Panc1 (cell line): Measurements from ENCODE around the gene DAZAP1. TPM values are rescaled to one million over a fixed set of nuclear protein-coding genes. Genes with fewer than 3 reads are reported as not detected.
"Not testable (repeated sequence)": the region's sequence is repeated elsewhere in the genome, so short reads cannot be mapped to it uniquely, and the experiment has no call there.

Experiments
- ATAC-seq: fragments of 200-7000 bp; cut with Tn5 transposase; 2 replicates; pipeline ENCODE4 v1.9.1; 2020; ENCODE audit warnings: mild to moderate bottlenecking, moderate library complexity
- BruUV-seq: library from RNA; stranded (reverse); fragments of 400-500 nt; replicated peaks from 2 replicates; lab custom pipeline; 2021; lab: Mats Ljungman, UMichigan
- CTCF ChIA-PET: fragments of 300-600 bp; sonication (Branson Sonifier 250); formaldehyde crosslinking; loops from one replicate; lab custom pipeline; 2022; ENCODE audit warnings: antibody characterized with exemption; lab: Charles Lee
- POLR2A ChIA-PET: fragments of 300-600 bp; sonication (Branson Sonifier 250); formaldehyde crosslinking; loops from one replicate; lab custom pipeline; 2022; ENCODE audit warnings: antibody characterized with exemption; lab: Charles Lee
- DNase-seq: peaks from one replicate; pipeline ENCODE4 v3.0.0-alpha.2; 2010; ENCODE audit warnings: low read depth, low spot score
- H3K27ac ChIP-seq: 2 replicates; pipeline ENCODE4 v1.5.1; 2011; ENCODE audit warnings: mild to moderate bottlenecking, low read length, inconsistent platforms
- H3K27me3 ChIP-seq: fragments of 200-500 bp; sonication (Bioruptor generic); 2 replicates; pipeline ENCODE4 v1.6.0; 2014; ENCODE audit warnings: low read length, inconsistent platforms; ENCODE audit not compliant: control insufficient read depth, insufficient read depth
- H3K36me3 ChIP-seq: fragments of 200-500 bp; sonication (Bioruptor generic); 2 replicates; pipeline ENCODE4 v1.5.1; 2014; ENCODE audit warnings: inconsistent platforms, mild to moderate bottlenecking, low read length, moderate library complexity; ENCODE audit not compliant: control insufficient read depth, insufficient read depth
- H3K4me1 ChIP-seq: 2 replicates; pipeline ENCODE4 v1.5.1; 2011; ENCODE audit warnings: inconsistent platforms, mild to moderate bottlenecking, low read length, moderate library complexity; ENCODE audit not compliant: control insufficient read depth, insufficient read depth
- H3K4me3 ChIP-seq, 2 experiments: 2 replicates each; pipeline ENCODE4 v1.5.1; 2011 to 2012; ENCODE audit warnings: low read depth in 2 of 2, low read length in 2 of 2, mild to moderate bottlenecking in 2 of 2, inconsistent platforms in 1 of 2, moderate library complexity in 1 of 2
- H3K9me3 ChIP-seq: fragments of 200-500 bp; sonication (Bioruptor generic); 2 replicates; pipeline ENCODE4 v1.5.1; 2014; ENCODE audit warnings: low read depth, mild to moderate bottlenecking, inconsistent platforms, low read length, moderate library complexity; ENCODE audit not compliant: control insufficient read depth, insufficient read depth
- CTCF ChIP-seq: fragments of 450-650 bp; IDR thresholded peaks from 2 replicates; pipeline ENCODE4 v1.5.1; 2017; ENCODE audit warnings: mild to moderate bottlenecking
- POLR2AphosphoS5 ChIP-seq: IDR thresholded peaks from 2 replicates; pipeline ENCODE4 v1.6.1; 2012; ENCODE audit warnings: mild to moderate bottlenecking, low read depth, low read length, moderate library complexity
- REST ChIP-seq, 2 experiments: IDR thresholded peaks; 2 replicates each; pipeline ENCODE4 v1.6.1; 2011 to 2012; ENCODE audit warnings: low read depth in 2 of 2, control low read depth in 1 of 2, low read length in 1 of 2, mild to moderate bottlenecking in 1 of 2, moderate library complexity in 1 of 2; ENCODE audit not compliant: insufficient read depth in 1 of 2
- SIN3A ChIP-seq: IDR thresholded peaks from 2 replicates; pipeline ENCODE4 v1.6.1; 2012; ENCODE audit warnings: low read depth, mild to moderate bottlenecking, low read length, moderate library complexity, borderline replicate concordance; ENCODE audit not compliant: insufficient read depth
- TCF7L2 ChIP-seq: IDR thresholded peaks from 2 replicates; pipeline ENCODE4 v1.6.1; 2011; ENCODE audit warnings: mild to moderate bottlenecking, low read depth, low read length, inconsistent platforms
- in situ Hi-C: cut with HindIII; loops from 2 replicates; pipeline ENCODE4 v1.10.0; 2016; ENCODE audit warnings: low sequenced_read_pairs, low pct_unique_long_range_greater_than_20kb
- intact Hi-C: fragments of 100-400 bp; cut with micrococcal nuclease; formaldehyde crosslinking; loops from one replicate; pipeline ENCODE4 v1.10.0; 2022; ENCODE audit not compliant: unreplicated experiment
- total RNA-seq: library from RNA; stranded (reverse); gene quantifications from one replicate; pipeline ENCODE4 v1.2.1, GENCODE V29; 2021; ENCODE audit not compliant: unreplicated experiment

DAZAP1 gene
- total RNA-seq, 1 experiment from 2014 or later = 195 TPM

GRCh38 chr19:1439525-1440417, 32.4 kb downstream of the DAZAP1 start:
- BruUV-seq, POLR2A ChIA-PET, CTCF ChIA-PET, H3K9me3 ChIP-seq, H3K27me3 ChIP-seq, ATAC-seq, intact Hi-C loops, DNase-seq, in situ Hi-C loops, H3K36me3 ChIP-seq: not testable (repeated sequence)
- Histone ChIP-seq H3K27ac (peak overlapping the region; percentile 89), H3K4me1 (peaks cover 44% of the 10 kb centered on the region), H3K4me3 (peak overlapping the region; percentile 73 to 86)

- ATAC-seq (no peak), DNase-seq (no peak)
- no TSS peak for BruUV-seq
- intact Hi-C loops (no loop called here), in situ Hi-C loops (no loop called here)
- no peaks in the 10 kb centered on the region for H3K9me3 ChIP-seq
- peak overlapping the region; percentile 89 for H3K27ac ChIP-seq
- ChIA-PET CTCF (no interaction called here), POLR2A (no interaction called here)
- no peaks in the 10 kb centered on the region for H3K27me3 ChIP-seq
- H3K4me1 ChIP-seq = peaks cover 46% of the 10 kb centered on the region
- H3K4me3 ChIP-seq = peak overlapping the region; percentile 73 to 86
- H3K36me3 ChIP-seq = peaks cover 6% of the 10 kb centered on the region
- TF ChIP-seq REST (IDR thresholded peaks at IDR 0.05; ENCODE audit: insufficient read depth in 1 of 2, low read depth in 2 of 2, low read length in 1 of 2) = no peak
- no peak; the same call in 1 of the 2 replicates for TF ChIP-seq POLR2AphosphoS5
- no peak for TF ChIP-seq CTCF
- no peak for TF ChIP-seq SIN3A
- TF ChIP-seq TCF7L2 = no peak
These were observed 33.0 kb downstream of the DAZAP1 start for GRCh38 chr19:1440418-1440801.

- DNase-seq (no peak), ATAC-seq (no peak)
- Histone ChIP-seq H3K9me3 (no peaks in the 10 kb centered on the region), H3K27me3 (no peaks in the 10 kb centered on the region), H3K4me1 (peaks cover 46% of the 10 kb centered on the region), H3K36me3 (peaks cover 6% of the 10 kb centered on the region), H3K4me3 (peak overlapping the region in 1 of 2 experiments; percentile 86; a peak in 2 of 4 replicates), H3K27ac (peak overlapping the region; percentile 89)
- TF ChIP-seq CTCF = no peak
- TF ChIP-seq TCF7L2 = no peak
- no peak for TF ChIP-seq POLR2AphosphoS5
- no peak for TF ChIP-seq REST (IDR thresholded peaks at IDR 0.05; ENCODE audit: insufficient read depth in 1 of 2, low read depth in 2 of 2, low read length in 1 of 2)
- TF ChIP-seq SIN3A = no peak
- POLR2A ChIA-PET = no interaction called here
- CTCF ChIA-PET = no interaction called here
- intact Hi-C loops = no loop called here
- no TSS peak for BruUV-seq
- in situ Hi-C loops = no loop called here
These were observed 33.6 kb downstream of the DAZAP1 start for GRCh38 chr19:1441022-1441426.
